CD4-positive, alpha-beta T cell (primary cell): ENCODE measurements around the gene MFAP3L. TPM values are rescaled to one million over a fixed set of nuclear protein-coding genes. Genes with fewer than 3 reads are reported as not detected.

ENCODE experiments used
- ATAC-seq: fragments of 200-7000 bp; cut with Tn5 transposase; one replicate; pipeline ENCODE4 v1.10.0; 2022; ENCODE audit warnings: mild to moderate bottlenecking; ENCODE audit not compliant: poor library complexity
- CTCF ChIA-PET: fragments of 350-600 bp; sonication (Branson Sonifier 250); formaldehyde crosslinking; loops from one replicate; lab custom pipeline; 2021; ENCODE audit warnings: antibody characterized with exemption, inconsistent platforms; lab: Charles Lee
- POLR2A ChIA-PET: fragments of 350-600 bp; sonication (Branson Sonifier 250); formaldehyde crosslinking; loops from one replicate; lab custom pipeline; 2021; ENCODE audit warnings: antibody characterized with exemption, inconsistent platforms; lab: Charles Lee
- DNase-seq, 14 experiments: peaks; one replicate each; pipeline ENCODE4 v3.0.0-alpha.2; 2013 to 2020; ENCODE audit warnings: mixed read lengths in 2 of 14
- H3K27ac ChIP-seq, 2 donors: one replicate each; pipeline versions ENCODE4 v1.5.1 to v1.7.0; 2013; ENCODE audit warnings: low read length in 2 of 2, low read depth in 1 of 2, mild to moderate bottlenecking in 1 of 2
- H3K27me3 ChIP-seq, 2 experiments: 1 replicate in 1 of 2; 2 replicates in 1 of 2; pipeline versions ENCODE4 v1.6.1 to v1.7.0; 2013; ENCODE audit warnings: low read length in 2 of 2, control low read depth in 1 of 2, mild to moderate bottlenecking in 1 of 2, moderate library complexity in 1 of 2; ENCODE audit not compliant: insufficient read depth in 2 of 2, control insufficient read depth in 1 of 2
- H3K36me3 ChIP-seq: one replicate; pipeline ENCODE4 v1.6.1; 2013; ENCODE audit warnings: low read length, control low read depth; ENCODE audit not compliant: insufficient read depth
- H3K4me1 ChIP-seq: one replicate; pipeline ENCODE4 v1.6.1; 2013; ENCODE audit warnings: low read length, control low read depth; ENCODE audit not compliant: insufficient read depth
- H3K4me3 ChIP-seq: one replicate; pipeline ENCODE4 v1.5.1; 2013; ENCODE audit warnings: mild to moderate bottlenecking, low read length, moderate library complexity
- H3K9me3 ChIP-seq, 2 experiments: 1 replicate in 1 of 2; 2 replicates in 1 of 2; pipeline versions ENCODE4 v1.6.1 to v1.7.0; 2013; ENCODE audit warnings: low read length in 2 of 2, mild to moderate bottlenecking in 2 of 2, control low read depth in 1 of 2, moderate library complexity in 1 of 2; ENCODE audit not compliant: control insufficient read depth in 1 of 2, insufficient read depth in 1 of 2
- H3K27ac Mint-ChIP-seq: one replicate; pipeline ENCODE4 v1.8.0; 2020; ENCODE audit warnings: mixed read lengths
- H3K27me3 Mint-ChIP-seq: one replicate; pipeline ENCODE4 v1.8.0; 2021; ENCODE audit warnings: mixed read lengths
- H3K36me3 Mint-ChIP-seq: one replicate; pipeline ENCODE4 v1.8.0; 2021; ENCODE audit warnings: low read depth, mixed read lengths
- H3K4me1 Mint-ChIP-seq: one replicate; pipeline ENCODE4 v1.8.0; 2021; ENCODE audit warnings: low read depth, mixed read lengths
- H3K4me3 Mint-ChIP-seq: one replicate; pipeline ENCODE4 v1.8.0; 2020; ENCODE audit warnings: mild to moderate bottlenecking, mixed read lengths
- H3K9me3 Mint-ChIP-seq: one replicate; pipeline ENCODE4 v1.8.0; 2020; ENCODE audit warnings: mixed read lengths
- CTCF ChIP-seq: fragments of 200-600 bp; IDR thresholded peaks from one replicate; pipeline ENCODE4 v1.8.0; 2022; ENCODE audit warnings: antibody characterized with exemption, mild to moderate bottlenecking
- intact Hi-C, 2 experiments: fragments of 100-400 bp; cut with DNase I in 1 of 2; cut with micrococcal nuclease in 1 of 2; formaldehyde crosslinking; loops; one replicate each; pipeline versions ENCODE4 v1.15.1 to v1.9.0; 2023 to 2025; cut with DNase I, micrococcal nuclease
- total RNA-seq, 174 experiments: library from RNA in 2 of 174; stranded (reverse) in 2 of 174; gene quantifications; one replicate each; pipeline ENCODE4 v1.2.3 and lab custom pipeline; 2021 to 2026

The MFAP3L gene
- total RNA-seq, 2 experiments from 2014 or later = 0.59 to 1.3 TPM

GRCh38 chr4:169975131-169975837 lies 50.9 kb downstream of the MFAP3L start:
- H3K4me1 Mint-ChIP-seq = no peaks in the 10 kb centered on the region
- TF ChIP-seq CTCF = no peak
- ATAC-seq (no peak), DNase-seq (no peak)
- intact Hi-C loops = no loop called here
- no peaks in the 10 kb centered on the region for H3K9me3 Mint-ChIP-seq
- Histone ChIP-seq H3K27me3 (peaks cover 2 to 9% of the 10 kb centered on the region in 2 experiments), H3K4me3 (no peak overlapping the region), H3K4me1 (no peaks in the 10 kb centered on the region), H3K36me3 (no peaks in the 10 kb centered on the region), H3K9me3 (no peaks in the 10 kb centered on the region), H3K27ac (no peak overlapping the region)
- H3K4me3 Mint-ChIP-seq = no peak overlapping the region
- ChIA-PET POLR2A (no interaction called here), CTCF (interaction anchor here (1.4 kb wide), 1 partner anchor 11 kb away, joined by 3 read pairs; no protein-coding TSS in a partner anchor)
- no peak overlapping the region for H3K27ac Mint-ChIP-seq
- H3K36me3 Mint-ChIP-seq = no peaks in the 10 kb centered on the region
- peaks cover 35% of the 10 kb centered on the region for H3K27me3 Mint-ChIP-seq

DNA sequence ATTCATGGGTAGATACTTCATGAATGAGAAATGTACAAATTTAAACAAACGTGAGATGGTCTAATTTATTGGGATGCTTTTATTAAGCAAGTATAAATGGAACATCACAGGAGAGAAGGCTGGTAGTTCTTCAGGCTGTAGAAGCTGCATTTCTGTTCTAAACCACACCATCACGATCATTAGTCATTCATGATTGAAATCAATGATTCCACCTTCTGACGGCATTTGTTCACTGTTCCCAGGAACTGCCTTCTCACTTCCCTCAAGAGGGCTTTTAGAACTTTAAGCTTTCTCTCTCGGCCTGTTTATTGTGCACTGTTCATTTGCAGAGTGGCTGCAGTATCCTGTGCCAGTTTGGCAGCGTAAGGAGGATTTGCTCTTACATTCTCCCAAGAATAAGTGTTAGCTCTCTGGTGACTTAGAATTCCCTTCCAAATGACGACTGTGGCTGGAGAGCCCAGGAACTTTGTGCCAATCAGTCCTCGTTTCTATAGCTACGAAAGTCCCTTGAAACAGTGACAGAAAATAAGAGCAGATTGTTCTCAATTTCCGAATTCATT lies 54.7 kb downstream of the MFAP3L start:
- intact Hi-C loops = no loop called here
- H3K4me1 Mint-ChIP-seq = no peaks in the 10 kb centered on the region
- DNase-seq (no peak), ATAC-seq (no peak)
- no peaks in the 10 kb centered on the region for H3K4me1 ChIP-seq
- CTCF ChIA-PET = interaction anchor here (0.6 kb wide), 1 partner anchor 9 kb away, joined by 3 read pairs; no protein-coding TSS in a partner anchor
- H3K4me3 Mint-ChIP-seq = no peak overlapping the region
- H3K27ac ChIP-seq = no peak overlapping the region
- H3K27ac Mint-ChIP-seq = no peak overlapping the region
- H3K9me3 Mint-ChIP-seq = no peaks in the 10 kb centered on the region
- H3K27me3 ChIP-seq = peaks cover 2 to 3% of the 10 kb centered on the region in 2 experiments
- H3K9me3 ChIP-seq = no peaks in the 10 kb centered on the region
- no peaks in the 10 kb centered on the region for H3K36me3 ChIP-seq
- no peaks in the 10 kb centered on the region for H3K36me3 Mint-ChIP-seq
- peaks cover 10% of the 10 kb centered on the region for H3K27me3 Mint-ChIP-seq
- no peak overlapping the region for H3K4me3 ChIP-seq
- TF ChIP-seq CTCF = no peak
- POLR2A ChIA-PET = no interaction called here

GRCh38 chr4:169968999-169969398 lies 57.2 kb downstream of the MFAP3L start:
- Mint-ChIP-seq H3K9me3 (no peaks in the 10 kb centered on the region), H3K4me1 (no peaks in the 10 kb centered on the region), H3K36me3 (no peaks in the 10 kb centered on the region), H3K27me3 (peaks cover 2% of the 10 kb centered on the region), H3K4me3 (no peak overlapping the region), H3K27ac (no peak overlapping the region)
- H3K9me3 ChIP-seq = no peaks in the 10 kb centered on the region
- DNase-seq (no peak), ATAC-seq (no peak)
- no peaks in the 10 kb centered on the region for H3K27me3 ChIP-seq
- ChIA-PET POLR2A (no interaction called here), CTCF (no interaction called here)
- H3K27ac ChIP-seq = no peak overlapping the region
- H3K36me3 ChIP-seq = no peaks in the 10 kb centered on the region
- H3K4me1 ChIP-seq = no peaks in the 10 kb centered on the region
- intact Hi-C loops = no loop called here
- no peak for TF ChIP-seq CTCF
- no peak overlapping the region for H3K4me3 ChIP-seq
